ENCODE data around the gene GNA14. TPM values are rescaled to one million over a fixed set of nuclear protein-coding genes. Genes with fewer than 3 reads are reported as not detected.
"Not testable (repeated sequence)": the region's sequence is repeated elsewhere in the genome, so short reads cannot be mapped to it uniquely, and the experiment has no call there.

GNA14 gene
- total and polyA plus RNA-seq, 2 donors (not counting 1 experiment from before 2014, with no cell fraction given): 0.50 to 0.52 TPM

DNA sequence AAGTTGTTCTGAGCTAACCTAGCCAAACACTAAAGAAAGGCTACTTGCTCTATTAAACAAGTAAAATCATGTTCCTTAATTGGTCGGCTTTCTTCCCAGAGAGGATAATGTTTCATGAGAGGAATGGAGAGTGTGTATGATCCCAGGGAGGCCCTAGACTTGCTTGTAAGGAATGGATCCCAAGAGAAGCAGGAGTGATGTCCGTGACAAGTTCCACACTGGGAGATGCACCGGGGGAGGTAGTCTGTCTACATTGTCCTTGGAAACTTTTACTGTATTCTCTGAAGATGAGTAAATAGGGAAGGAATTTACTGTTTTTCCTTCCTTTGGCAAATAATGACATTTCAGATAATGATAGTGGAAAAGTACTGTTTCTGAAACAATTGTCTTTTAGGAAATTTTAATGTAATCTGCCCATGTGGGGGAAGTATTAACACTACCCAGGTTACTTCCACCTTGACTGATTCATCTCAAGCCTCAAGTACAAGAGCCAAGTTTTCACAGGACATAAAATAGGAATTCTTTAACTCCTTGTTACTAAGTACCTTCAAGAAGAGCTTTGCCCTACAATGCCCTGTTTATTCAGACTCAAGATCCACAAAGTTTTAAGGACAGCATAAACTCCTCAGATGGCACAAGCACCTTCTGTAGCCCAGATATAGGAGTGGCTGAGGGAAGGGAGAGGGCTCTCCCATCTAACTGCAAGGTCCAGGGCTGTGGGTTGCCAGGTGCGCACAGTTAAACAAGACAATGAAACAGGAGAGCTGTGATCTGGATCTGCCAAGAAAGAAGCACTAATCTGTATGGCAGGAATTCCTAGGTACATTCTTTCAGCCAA, 152.1 kb downstream of the GNA14 start:
- Histone ChIP-seq H3K79me2 (ENCODE audit: control insufficient read depth, insufficient read depth, low read length) (no peaks in the 10 kb centered on the region), H3K27me3 (ENCODE audit: control insufficient read depth, insufficient read depth, low read length) (no peaks in the 10 kb centered on the region), H3K9ac (ENCODE audit: insufficient read depth, low read length) (no peak overlapping the region), H2AFZ (ENCODE audit: low read length) (no peak overlapping the region), H3K4me3 (replicated peaks in 1 of 4; ENCODE audit: control extremely low read depth in 1 of 4, insufficient read depth in 1 of 4, low read depth in 3 of 4, low read length in 4 of 4) (no peak overlapping the region), H3K4me2 (ENCODE audit: extremely low read depth, insufficient read depth, low read length) (no peak overlapping the region), H3K4me1 (ENCODE audit: control insufficient read depth, extremely low read depth, insufficient read depth, low read length) (no peaks in the 10 kb centered on the region), H3K36me3 (ENCODE audit: control insufficient read depth, insufficient read depth, low read length) (no peaks in the 10 kb centered on the region), H3K9me3 (ENCODE audit: control insufficient read depth, insufficient read depth, low read depth, low read length) (no peaks in the 10 kb centered on the region), H4K20me1 (ENCODE audit: control insufficient read depth, extremely low read depth, insufficient read depth, low read length) (no peaks in the 10 kb centered on the region), H3K27ac (ENCODE audit: insufficient read depth, low read length) (no peak overlapping the region)
- peak; percentile 23 to 83 for DNase-seq (ENCODE audit: low read depth in 2 of 2)
- no peak for TF ChIP-seq EZH2 (IDR thresholded peaks at IDR 0.05; ENCODE audit: low read length, missing control alignments)
- TF ChIP-seq, protein P1, sequence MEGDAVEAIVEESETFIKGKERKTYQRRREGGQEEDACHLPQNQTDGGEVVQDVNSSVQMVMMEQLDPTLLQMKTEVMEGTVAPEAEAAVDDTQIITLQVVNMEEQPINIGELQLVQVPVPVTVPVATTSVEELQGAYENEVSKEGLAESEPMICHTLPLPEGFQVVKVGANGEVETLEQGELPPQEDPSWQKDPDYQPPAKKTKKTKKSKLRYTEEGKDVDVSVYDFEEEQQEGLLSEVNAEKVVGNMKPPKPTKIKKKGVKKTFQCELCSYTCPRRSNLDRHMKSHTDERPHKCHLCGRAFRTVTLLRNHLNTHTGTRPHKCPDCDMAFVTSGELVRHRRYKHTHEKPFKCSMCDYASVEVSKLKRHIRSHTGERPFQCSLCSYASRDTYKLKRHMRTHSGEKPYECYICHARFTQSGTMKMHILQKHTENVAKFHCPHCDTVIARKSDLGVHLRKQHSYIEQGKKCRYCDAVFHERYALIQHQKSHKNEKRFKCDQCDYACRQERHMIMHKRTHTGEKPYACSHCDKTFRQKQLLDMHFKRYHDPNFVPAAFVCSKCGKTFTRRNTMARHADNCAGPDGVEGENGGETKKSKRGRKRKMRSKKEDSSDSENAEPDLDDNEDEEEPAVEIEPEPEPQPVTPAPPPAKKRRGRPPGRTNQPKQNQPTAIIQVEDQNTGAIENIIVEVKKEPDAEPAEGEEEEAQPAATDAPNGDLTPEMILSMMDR (conservative IDR thresholded peaks at IDR 0.05 in 1 of 2, IDR thresholded peaks at IDR 0.05 in 1 of 2; ENCODE audit: low read depth in 1 of 2, low read length in 2 of 2): no peak

DNA sequence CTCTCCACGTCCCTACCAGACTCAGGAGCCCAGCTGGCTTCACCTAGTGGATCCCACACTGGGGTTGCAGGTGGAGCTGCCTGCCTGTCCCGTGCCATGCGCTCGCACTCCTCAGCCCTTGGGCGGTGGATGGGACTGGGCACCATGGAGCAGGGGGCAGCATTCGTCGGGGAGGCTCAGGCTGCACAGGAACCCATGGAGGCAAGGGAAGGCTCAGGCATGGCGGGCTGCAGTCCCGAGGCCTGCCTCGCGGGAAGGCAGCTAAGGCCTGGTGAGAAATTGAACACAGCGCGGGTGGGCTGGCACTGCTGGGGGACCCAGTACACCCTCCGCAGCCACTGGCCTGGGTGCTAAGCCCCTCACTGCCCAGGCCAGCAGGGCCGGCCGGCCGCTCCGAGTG, 157.8 kb downstream of the GNA14 start:
- H3K36me3 ChIP-seq (ENCODE audit: control insufficient read depth, insufficient read depth, low read length); H3K4me3 ChIP-seq (replicated peaks in 1 of 4; ENCODE audit: control extremely low read depth in 1 of 4, insufficient read depth in 1 of 4, low read depth in 3 of 4, low read length in 4 of 4); DNase-seq (ENCODE audit: low read depth in 2 of 2); H3K27ac ChIP-seq (ENCODE audit: insufficient read depth, low read length); H3K79me2 ChIP-seq (ENCODE audit: control insufficient read depth, insufficient read depth, low read length); H3K4me2 ChIP-seq (ENCODE audit: extremely low read depth, insufficient read depth, low read length); H3K9ac ChIP-seq (ENCODE audit: insufficient read depth, low read length); H2AFZ ChIP-seq (ENCODE audit: low read length); H3K9me3 ChIP-seq (ENCODE audit: control insufficient read depth, insufficient read depth, low read depth, low read length); H4K20me1 ChIP-seq (ENCODE audit: control insufficient read depth, extremely low read depth, insufficient read depth, low read length); H3K27me3 ChIP-seq (ENCODE audit: control insufficient read depth, insufficient read depth, low read length); H3K4me1 ChIP-seq (ENCODE audit: control insufficient read depth, extremely low read depth, insufficient read depth, low read length): not testable (repeated sequence)

DNA sequence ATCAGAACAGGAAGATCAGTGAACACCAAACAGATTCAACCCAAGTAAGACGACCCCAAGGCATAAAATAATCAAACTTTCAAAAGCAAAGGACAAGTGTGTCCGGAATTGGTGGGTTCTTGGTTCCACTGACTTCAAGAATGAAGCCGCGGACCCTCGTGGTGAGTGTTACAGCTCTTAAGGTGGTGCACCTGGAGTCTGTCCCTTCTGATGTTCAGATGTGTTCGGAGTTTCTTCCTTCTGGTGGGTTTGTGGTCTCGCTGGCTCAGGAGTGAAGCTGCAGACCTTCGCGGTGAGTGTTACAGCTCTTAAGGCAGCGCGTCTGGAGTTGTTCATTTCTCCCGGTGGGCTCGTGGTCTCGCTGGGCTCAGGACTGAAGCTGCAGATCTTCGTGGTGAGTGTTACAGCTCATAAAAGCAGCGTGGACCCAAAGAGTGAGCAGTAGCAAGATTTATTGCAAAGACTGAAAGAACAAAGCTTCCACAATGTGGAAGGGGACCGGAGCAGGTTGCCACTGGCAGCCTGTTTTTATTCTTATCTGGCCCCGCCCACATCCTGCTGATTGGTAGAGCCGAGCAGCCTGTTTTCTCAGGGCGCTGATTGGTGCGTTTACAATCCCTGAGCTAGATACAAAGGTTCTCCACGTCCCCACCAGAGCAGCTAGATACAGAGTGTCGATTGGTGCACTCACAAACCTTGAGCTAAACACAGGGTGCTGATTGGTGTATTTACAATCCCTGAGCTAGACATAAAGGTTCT, 158.5 kb downstream of the GNA14 start:
- not testable (repeated sequence) for H3K79me2 ChIP-seq (ENCODE audit: control insufficient read depth, insufficient read depth, low read length); H3K4me2 ChIP-seq (ENCODE audit: extremely low read depth, insufficient read depth, low read length); H3K9me3 ChIP-seq (ENCODE audit: control insufficient read depth, insufficient read depth, low read depth, low read length); H2AFZ ChIP-seq (ENCODE audit: low read length); H3K9ac ChIP-seq (ENCODE audit: insufficient read depth, low read length); H3K27me3 ChIP-seq (ENCODE audit: control insufficient read depth, insufficient read depth, low read length); H3K27ac ChIP-seq (ENCODE audit: insufficient read depth, low read length); H3K4me1 ChIP-seq (ENCODE audit: control insufficient read depth, extremely low read depth, insufficient read depth, low read length); H3K36me3 ChIP-seq (ENCODE audit: control insufficient read depth, insufficient read depth, low read length); H4K20me1 ChIP-seq (ENCODE audit: control insufficient read depth, extremely low read depth, insufficient read depth, low read length); DNase-seq (ENCODE audit: low read depth in 2 of 2); H3K4me3 ChIP-seq (replicated peaks in 1 of 4; ENCODE audit: control extremely low read depth in 1 of 4, insufficient read depth in 1 of 4, low read depth in 3 of 4, low read length in 4 of 4)

Data from fibroblast of lung (primary cell).